HG03135 (cell line): ENCODE results near the gene CFAP299.

Experiments used
- ATAC-seq: cut with Tn5 transposase; IDR thresholded peaks from one replicate; pipeline ENCODE4 v1.9.1; 2021; ENCODE audit warnings: mild to moderate bottlenecking, moderate library complexity; ENCODE audit not compliant: unreplicated experiment

CFAP299 gene

DNA sequence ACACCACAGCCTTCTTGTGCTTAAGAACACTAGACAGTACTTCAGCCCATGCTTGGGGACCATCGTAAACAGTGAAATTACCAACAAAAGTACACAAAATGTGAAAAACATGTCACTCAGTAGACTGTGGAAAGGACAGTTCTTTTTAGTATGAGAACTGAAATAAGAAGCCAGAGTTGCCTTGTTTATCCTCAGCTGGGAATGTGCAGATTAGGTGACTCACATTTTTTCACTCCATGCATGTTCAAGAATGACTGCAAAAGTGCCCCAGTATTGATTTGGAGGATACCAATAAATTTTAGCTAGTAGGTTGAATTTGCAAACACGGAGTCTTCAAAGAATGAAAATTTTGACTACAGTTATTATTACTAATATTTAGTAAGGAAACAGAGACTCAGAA is 671.9 kb downstream of the CFAP299 start:
- no peak for ATAC-seq
